B cell (primary cell): ENCODE results near the gene CLINT1. TPM values are rescaled to one million over a fixed set of nuclear protein-coding genes. Genes with fewer than 3 reads are reported as not detected.

Experiments
- polyA plus RNA-seq: library from polyadenylated mRNA; depleted of rRNA; stranded (reverse); fragments of >200 nt; gene quantifications from 2 replicates; pipeline ENCODE4 v1.2.3, GENCODE V29; 2012
- small RNA-seq: library from RNA; depleted of rRNA; stranded (forward); fragments of <200 nt; gene quantifications from one replicate; pipeline ENCODE3, GENCODE V24; 2012; ENCODE audit warnings: low replicate concordance, low read depth; ENCODE audit not compliant: insufficient read length
- total RNA-seq, 2 donors: library from RNA; stranded (reverse); fragments of 120-200 nt in 1 of 2; gene quantifications; 1 replicate in 1 of 2; 2 replicates in 1 of 2; pipeline versions ENCODE4 v1.2.3 to v1.2.4, GENCODE V29; 2013 to 2022

The CLINT1 gene
- total and polyA plus RNA-seq, 2 donors (not counting 1 experiment from before 2014, with no cell fraction given): 69.7 to 89.1 TPM

Small RNAs within 50 kb of the gene (small RNA-seq; reads per million reads assigned to genes)
- gene AC026407.1: not detected
- gene RNU6-260P: not detected

Other genes with a start within 250 kb of the CLINT1 start
- gene SOX30, start 206.7 kb downstream of the CLINT1 start, total RNA-seq: 0.29 and 0.49 TPM in 2 replicates
- 0.21 and 0.23 TPM in 2 replicates for gene SOX30, start 206.7 kb downstream of the CLINT1 start, polyA plus RNA-seq
- gene C5orf52, start 187.6 kb downstream of the CLINT1 start, total RNA-seq: not detected in 2 replicates
- not detected in 2 replicates for gene C5orf52, start 187.6 kb downstream of the CLINT1 start, polyA plus RNA-seq
- gene THG1L, start 127.7 kb downstream of the CLINT1 start, total RNA-seq: 14.1 and 14.6 TPM in 2 replicates
- gene THG1L, start 127.7 kb downstream of the CLINT1 start, polyA plus RNA-seq: 5.1 and 6.1 TPM in 2 replicates
- gene LSM11, start 115.4 kb downstream of the CLINT1 start, total RNA-seq: 4.2 and 4.3 TPM in 2 replicates
- 0.97 and 1.00 TPM in 2 replicates for gene LSM11, start 115.4 kb downstream of the CLINT1 start, polyA plus RNA-seq